Upper lobe of right lung (tissue), 1 donor: ENCODE measurements around the gene TBX10. TPM values are rescaled to one million over a fixed set of nuclear protein-coding genes. Genes with fewer than 3 reads are reported as not detected.

Experiments
- ATAC-seq: fragments of 200-7000 bp; cut with Tn5 transposase; one replicate; pipeline ENCODE4 v1.9.1; 2020; ENCODE audit warnings: mild to moderate bottlenecking, moderate library complexity
- DNase-seq: peaks from one replicate; pipeline ENCODE4 v3.0.0-alpha.2; 2020
- H3K27ac ChIP-seq: fragments of 200-600 bp; one replicate; pipeline ENCODE4 v1.8.0; 2022
- H3K27me3 ChIP-seq: fragments of 200-600 bp; one replicate; pipeline ENCODE4 v1.8.0; 2022; ENCODE audit warnings: mild to moderate bottlenecking
- H3K36me3 ChIP-seq: fragments of 200-600 bp; one replicate; pipeline ENCODE4 v1.8.0; 2022
- H3K4me1 ChIP-seq: fragments of 200-600 bp; one replicate; pipeline ENCODE4 v1.8.0; 2022
- H3K4me3 ChIP-seq: fragments of 200-600 bp; one replicate; pipeline ENCODE4 v1.8.0; 2022; ENCODE audit warnings: mild to moderate bottlenecking
- H3K9me3 ChIP-seq: fragments of 200-600 bp; one replicate; pipeline ENCODE4 v1.8.0; 2022
- CTCF ChIP-seq: fragments of 200-600 bp; IDR thresholded peaks from one replicate; pipeline ENCODE4 v1.8.0; 2022; ENCODE audit warnings: antibody characterized with exemption
- intact Hi-C: fragments of 100-400 bp; cut with DNase I; formaldehyde crosslinking; loops from one replicate; pipeline ENCODE4 v1.11.0; 2022
- total RNA-seq: library from RNA; stranded (reverse); fragmentation: NEBNext Ultra II Directional; extraction: Animal tissue kit (Norgen Biotek cat#: 25700); gene quantifications from one replicate; pipeline ENCODE4 v1.2.1, GENCODE V29; 2021
- donor health status: DM: no; HTN: yes; CAD: no; lungs with severe emphysema.

TBX10 gene
- total RNA-seq, 1 donor from 2014 or later: not detected

- H3K27ac ChIP-seq: no peak overlapping the region
- no peak for TF ChIP-seq CTCF
- DNase-seq (peak; percentile 53), ATAC-seq (no peak)
- peaks cover 5% of the 10 kb centered on the region for H3K27me3 ChIP-seq
- no peaks in the 10 kb centered on the region for H3K4me1 ChIP-seq
- intact Hi-C loops: no loop called here
- H3K36me3 ChIP-seq: no peaks in the 10 kb centered on the region
- H3K9me3 ChIP-seq: no peaks in the 10 kb centered on the region
- no peak overlapping the region for H3K4me3 ChIP-seq
Measured at GRCh38 chr11:67670316-67671210, 31.0 kb upstream of the TBX10 start.

GRCh38 chr11:67668192-67668551, 28.6 kb upstream of the TBX10 start:
- TF ChIP-seq CTCF: no peak
- intact Hi-C loops: no loop called here
- H3K4me1 ChIP-seq: no peaks in the 10 kb centered on the region
- DNase-seq (no peak), ATAC-seq (no peak)
- no peak overlapping the region for H3K4me3 ChIP-seq
- no peaks in the 10 kb centered on the region for H3K9me3 ChIP-seq
- H3K27ac ChIP-seq: no peak overlapping the region
- H3K27me3 ChIP-seq: no peaks in the 10 kb centered on the region
- H3K36me3 ChIP-seq: no peaks in the 10 kb centered on the region

- no peaks in the 10 kb centered on the region for H3K27me3 ChIP-seq
- DNase-seq (peak; percentile 64), ATAC-seq (no peak)
Measured at GRCh38 chr11:67667490-67668191, 28.1 kb upstream of the TBX10 start.

GRCh38 chr11:67666676-67667489, 27.3 kb upstream of the TBX10 start:
- Histone ChIP-seq H3K36me3 (no peaks in the 10 kb centered on the region), H3K27me3 (no peaks in the 10 kb centered on the region), H3K4me1 (no peaks in the 10 kb centered on the region), H3K4me3 (no peak overlapping the region), H3K9me3 (no peaks in the 10 kb centered on the region), H3K27ac (no peak overlapping the region)
- no peak for TF ChIP-seq CTCF
- intact Hi-C loops: no loop called here
- peak; percentile 51 for DNase-seq
- ATAC-seq: no peak

More at GRCh38 chr11:67667490-67668191, 28.1 kb upstream of the TBX10 start:
- H3K4me3 ChIP-seq: no peak overlapping the region
- no peaks in the 10 kb centered on the region for H3K9me3 ChIP-seq
- intact Hi-C loops: no loop called here
- no peaks in the 10 kb centered on the region for H3K4me1 ChIP-seq
- no peaks in the 10 kb centered on the region for H3K36me3 ChIP-seq
- no peak for TF ChIP-seq CTCF
- no peak overlapping the region for H3K27ac ChIP-seq

GRCh38 chr11:67666303-67666645, 26.7 kb upstream of the TBX10 start:
- Histone ChIP-seq H3K9me3 (no peaks in the 10 kb centered on the region), H3K36me3 (no peaks in the 10 kb centered on the region), H3K27ac (no peak overlapping the region), H3K4me3 (no peak overlapping the region), H3K4me1 (no peaks in the 10 kb centered on the region), H3K27me3 (no peaks in the 10 kb centered on the region)
- intact Hi-C loops: no loop called here
- no peak for TF ChIP-seq CTCF
- DNase-seq (no peak), ATAC-seq (no peak)
